NT2/D1 (cell line): Measurements from ENCODE around the gene SOX10.
"Not testable (repeated sequence)": the region's sequence is repeated elsewhere in the genome, so short reads cannot be mapped to it uniquely, and the experiment has no call there.

Experiments used
- DNase-seq: peaks from one replicate; pipeline ENCODE4 v3.0.0-alpha.2; 2011; ENCODE audit warnings: low read depth, low spot score
- H3K27me3 ChIP-seq: 2 replicates; pipeline ENCODE4 v1.6.0; 2011; ENCODE audit warnings: mild to moderate bottlenecking; ENCODE audit not compliant: insufficient read length, insufficient read depth
- H3K36me3 ChIP-seq: 2 replicates; pipeline ENCODE4 v1.6.1; 2011; ENCODE audit warnings: mild to moderate bottlenecking, low read length, mixed read lengths; ENCODE audit not compliant: insufficient read depth, insufficient read length
- H3K4me1 ChIP-seq: 2 replicates; pipeline ENCODE4 v1.5.1; 2011; ENCODE audit not compliant: insufficient read depth, insufficient read length
- H3K4me3 ChIP-seq: 2 replicates; pipeline ENCODE4 v1.5.1; 2011; ENCODE audit warnings: low read depth; ENCODE audit not compliant: insufficient read length
- H3K9ac ChIP-seq: 2 replicates; pipeline ENCODE4 v1.6.0; 2011; ENCODE audit warnings: low read depth; ENCODE audit not compliant: insufficient read length
- H3K9me3 ChIP-seq: 2 replicates; pipeline ENCODE4 v1.5.1; 2011; ENCODE audit warnings: mild to moderate bottlenecking, low read length; ENCODE audit not compliant: insufficient read depth
- SUZ12 ChIP-seq: IDR thresholded peaks from 2 replicates; pipeline ENCODE4 v1.6.1; 2011; ENCODE audit not compliant: insufficient read length, insufficient read depth; ENCODE audit errors: extremely low read depth
- YY1 ChIP-seq: IDR thresholded peaks from 2 replicates; pipeline ENCODE4 v1.6.1; 2011; ENCODE audit not compliant: insufficient read length, insufficient read depth
- ZNF274 ChIP-seq: IDR thresholded peaks from 2 replicates; pipeline ENCODE4 v1.6.1; 2011; ENCODE audit warnings: mild to moderate bottlenecking, low read depth, low read length

The SOX10 gene

DNA sequence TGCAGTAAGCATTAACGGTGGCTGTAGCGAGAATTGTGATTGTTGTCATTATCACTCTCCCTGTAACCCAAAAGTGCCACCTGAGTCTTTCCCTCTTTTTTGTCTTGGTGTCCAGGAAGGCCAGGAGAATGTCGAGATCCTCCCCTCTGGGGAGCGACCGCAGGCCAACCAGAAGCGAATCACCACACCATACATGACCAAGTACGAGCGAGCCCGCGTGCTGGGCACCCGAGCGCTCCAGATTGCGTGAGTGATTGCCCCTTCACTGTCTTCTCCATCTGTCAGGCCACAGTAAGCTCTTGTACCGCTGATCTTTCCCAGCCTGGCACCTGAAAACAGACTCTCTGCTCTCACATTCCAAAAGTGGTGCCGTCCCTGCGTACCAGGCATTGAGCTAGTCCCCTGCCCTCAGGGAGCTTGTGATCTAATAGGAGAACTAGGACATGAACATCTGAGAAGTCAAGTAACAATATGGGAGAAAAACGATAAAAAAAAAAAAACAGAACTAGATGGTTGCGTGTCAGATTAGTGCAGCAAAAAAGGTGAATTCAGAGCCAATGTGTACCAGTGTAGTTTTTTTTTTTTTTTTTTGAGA, 25.0 kb downstream of the SOX10 start:
- Histone ChIP-seq H3K27me3 (no peaks in the 10 kb centered on the region), H3K4me1 (no peaks in the 10 kb centered on the region), H3K4me3 (no peak overlapping the region), H3K9me3 (no peaks in the 10 kb centered on the region), H3K36me3 (peaks cover 59% of the 10 kb centered on the region), H3K9ac (no peak overlapping the region)
- no peak for TF ChIP-seq SUZ12
- no peak for TF ChIP-seq ZNF274
- no peak for TF ChIP-seq YY1
- no peak for DNase-seq

DNA sequence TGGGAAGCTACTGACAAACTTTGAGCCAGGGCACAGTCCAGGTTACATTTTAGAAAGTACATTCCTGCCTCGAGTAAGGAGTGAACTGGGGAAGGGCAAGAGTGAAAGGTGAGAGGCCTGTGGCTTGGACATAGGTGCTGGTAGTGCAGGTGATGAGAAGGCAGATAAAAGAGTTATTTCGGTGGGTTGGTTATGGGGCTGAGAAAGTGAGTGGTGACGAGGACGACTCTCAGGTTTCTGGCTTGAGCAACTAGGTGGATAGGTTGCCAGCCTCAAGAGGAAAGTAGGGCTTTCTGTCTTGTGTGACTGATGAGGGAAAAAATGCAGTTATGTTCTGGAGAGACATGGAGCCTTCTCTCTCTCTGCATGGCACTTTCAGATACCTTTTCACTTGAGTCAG, 27.1 kb downstream of the SOX10 start:
- no peak for DNase-seq
- TF ChIP-seq ZNF274 (no peak), YY1 (no peak), SUZ12 (no peak)
- Histone ChIP-seq H3K27me3 (peaks cover 11% of the 10 kb centered on the region), H3K4me1 (peaks cover 2% of the 10 kb centered on the region), H3K9me3 (no peaks in the 10 kb centered on the region), H3K9ac (no peak overlapping the region), H3K4me3 (no peak overlapping the region), H3K36me3 (peaks cover 53% of the 10 kb centered on the region)

DNA sequence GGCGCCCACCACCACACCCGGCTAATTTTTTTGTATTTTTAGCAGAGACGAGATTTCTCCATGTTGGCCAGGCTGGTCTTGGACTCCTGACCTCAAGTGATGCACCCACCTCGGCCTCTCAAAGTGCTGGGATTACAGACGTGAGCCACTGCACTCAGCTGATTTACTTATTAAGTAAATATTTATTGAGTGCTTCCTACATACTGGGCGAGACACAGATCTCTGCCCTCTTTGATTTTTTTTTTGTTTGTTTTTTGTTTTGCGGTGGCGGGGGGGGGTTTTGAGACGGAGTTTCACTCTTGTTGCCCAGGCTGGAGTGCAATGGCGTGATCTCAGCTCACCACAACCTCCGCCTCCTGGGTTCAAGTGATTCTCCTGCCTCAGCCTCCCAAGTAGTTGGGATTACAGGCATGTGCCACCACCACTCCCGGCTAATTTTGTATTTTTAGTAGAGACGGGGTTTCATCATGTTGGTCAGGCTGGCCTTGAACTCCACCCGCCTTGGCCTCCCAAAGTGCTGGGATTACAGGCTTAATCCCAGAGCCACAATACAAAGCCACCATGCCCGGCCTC, 28.4 kb downstream of the SOX10 start:
- Histone ChIP-seq H3K36me3 (peaks cover 40% of the 10 kb centered on the region), H3K27me3 (peaks cover 15% of the 10 kb centered on the region)
- not testable (repeated sequence) for DNase-seq, H3K4me3 ChIP-seq, H3K9me3 ChIP-seq, H3K9ac ChIP-seq, H3K4me1 ChIP-seq

DNA sequence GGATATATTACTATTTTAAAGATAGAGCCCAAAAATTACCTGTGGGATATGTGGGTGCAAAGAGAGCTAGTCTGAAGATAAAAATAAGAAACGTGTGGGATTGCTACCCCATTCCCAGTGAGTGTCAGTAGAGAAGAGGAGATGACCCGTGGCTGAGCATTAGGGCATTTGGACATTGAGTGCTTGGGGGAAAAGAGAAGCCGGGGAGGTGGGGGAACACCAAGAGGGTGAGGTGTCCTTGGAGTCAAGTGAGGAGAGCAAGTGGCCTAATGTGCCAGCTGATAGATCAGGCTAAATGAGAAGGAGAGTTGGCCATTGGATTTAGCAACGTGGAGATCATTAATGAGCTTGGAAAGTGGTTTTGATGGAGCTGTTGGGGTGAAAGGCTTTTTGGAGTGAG, 29.7 kb downstream of the SOX10 start:
- no peak for TF ChIP-seq ZNF274
- TF ChIP-seq SUZ12 = no peak
- no peak for TF ChIP-seq YY1
- Histone ChIP-seq H3K9ac (peak overlapping the region; percentile 94), H3K9me3 (no peaks in the 10 kb centered on the region), H3K4me3 (peak overlapping the region; percentile 81), H3K36me3 (peaks cover 34% of the 10 kb centered on the region), H3K27me3 (peaks cover 15% of the 10 kb centered on the region), H3K4me1 (peaks cover 7% of the 10 kb centered on the region)
- DNase-seq = no peak

DNA sequence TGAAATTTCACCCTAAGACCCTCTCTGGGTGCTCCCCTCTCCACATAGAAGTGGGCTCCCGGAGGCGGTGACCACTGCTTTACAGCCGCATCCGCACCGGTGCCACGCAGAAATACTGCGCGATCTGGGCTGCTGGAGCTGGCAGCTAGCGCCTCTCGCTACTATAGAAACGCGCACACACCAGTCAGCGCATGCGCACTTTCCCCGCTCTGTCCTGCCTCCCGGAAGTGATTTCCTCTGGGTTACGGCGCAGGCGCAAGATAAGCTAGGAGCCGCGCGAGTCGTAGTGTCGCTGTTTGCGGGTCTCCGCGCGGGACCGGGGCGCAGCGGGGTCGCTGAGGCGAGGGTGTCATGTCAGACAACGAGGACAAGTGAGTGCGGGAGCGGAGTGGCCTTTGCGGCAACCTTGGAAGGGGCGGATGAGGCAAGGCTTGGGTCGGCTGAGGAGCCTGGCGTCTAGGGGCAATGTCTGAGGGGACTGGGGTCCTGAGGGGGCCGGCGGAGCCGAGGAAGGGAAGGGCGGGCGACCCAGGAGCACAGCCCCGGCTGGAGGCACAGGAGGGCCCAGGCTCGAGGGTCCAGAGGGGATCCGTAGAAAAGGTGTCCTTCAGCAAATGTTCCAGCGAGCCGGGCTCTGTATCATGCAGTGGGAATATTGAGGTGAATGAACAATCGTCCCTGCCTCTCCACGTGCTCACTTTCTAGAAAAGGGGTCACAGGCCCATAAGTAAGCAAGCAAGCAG, 30.7 kb downstream of the SOX10 start, which contains the start of the genes C22orf23 and POLR2F:
C22orf23 (minus strand) TSS at position 165 of the 743 bp plus-strand sequence. CDS start 452 bp downstream, outside the sequence.
POLR2F (plus strand) TSS at position 263 of the 743 bp plus-strand sequence; CDS start at position 352, 89 bp downstream.
- H3K9ac ChIP-seq = peak within 1 kb of the TSS; percentile 94
- DNase-seq = peak; percentile 79
- H3K9me3 ChIP-seq = no peaks in the 10 kb centered on the region
- H3K27me3 ChIP-seq = peaks cover 15% of the 10 kb centered on the region
- peaks cover 7% of the 10 kb centered on the region for H3K4me1 ChIP-seq
- H3K4me3 ChIP-seq = peak within 1 kb of the TSS; percentile 81
- H3K36me3 ChIP-seq = peaks cover 24% of the 10 kb centered on the region
- no peak for TF ChIP-seq SUZ12
- no peak for TF ChIP-seq ZNF274
- no peak for TF ChIP-seq YY1

DNA sequence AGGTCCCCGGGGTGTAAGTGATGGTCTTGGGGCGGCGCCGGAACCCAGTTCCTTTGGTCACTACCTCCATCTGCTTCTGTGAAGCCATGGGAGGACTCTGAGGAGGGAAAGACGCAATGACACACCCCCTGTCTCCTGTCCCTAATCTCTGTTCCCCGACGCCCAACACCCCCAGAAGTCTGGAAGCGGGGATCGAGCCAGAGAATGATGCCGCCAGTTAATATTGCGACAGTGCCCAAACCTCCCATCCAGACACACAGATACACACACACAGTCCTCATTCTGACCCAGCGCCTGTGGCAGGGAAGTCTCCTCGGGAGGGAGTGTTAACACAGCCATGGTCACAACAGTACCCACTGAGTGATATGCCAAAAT, 31.3 kb downstream of the SOX10 start:
- Histone ChIP-seq H3K4me1 (peaks cover 7% of the 10 kb centered on the region), H3K4me3 (peak overlapping the region; percentile 81), H3K9me3 (no peaks in the 10 kb centered on the region), H3K9ac (peak overlapping the region; percentile 94), H3K27me3 (peaks cover 15% of the 10 kb centered on the region), H3K36me3 (peaks cover 19% of the 10 kb centered on the region)
- DNase-seq = no peak
- TF ChIP-seq YY1 = no peak
- no peak for TF ChIP-seq ZNF274
- TF ChIP-seq SUZ12 = no peak

DNA sequence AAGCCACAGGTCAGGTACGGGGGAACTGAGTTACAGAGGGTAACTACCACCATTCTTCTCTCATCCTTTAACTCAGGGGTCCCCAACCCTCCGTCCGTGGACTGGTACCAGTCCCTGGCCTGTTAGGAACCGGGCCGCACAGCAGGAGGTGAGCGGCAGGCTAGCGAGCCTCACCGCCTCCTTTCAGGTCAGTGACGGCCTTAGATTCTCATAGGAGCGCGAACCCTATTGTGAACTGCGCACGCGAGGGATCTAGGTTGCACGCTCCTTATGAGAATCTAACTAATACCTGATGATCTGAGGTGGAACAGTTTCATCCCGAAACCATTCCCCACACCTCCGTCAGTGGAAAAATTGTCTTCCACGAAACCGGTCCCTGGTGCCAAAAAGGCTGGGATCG, 31.7 kb downstream of the SOX10 start:
- peaks cover 15% of the 10 kb centered on the region for H3K27me3 ChIP-seq
- DNase-seq, H3K4me1 ChIP-seq, H3K9me3 ChIP-seq, H3K9ac ChIP-seq: not testable (repeated sequence)
- peak overlapping the region; percentile 81 for H3K4me3 ChIP-seq
- peaks cover 15% of the 10 kb centered on the region for H3K36me3 ChIP-seq
